ENCODE data around the gene STK32B. TPM values are rescaled to one million over a fixed set of nuclear protein-coding genes. Genes with fewer than 3 reads are reported as not detected.

STK32B gene
- total RNA-seq, 1 donor from 2014 or later = 0.56 TPM

DNA sequence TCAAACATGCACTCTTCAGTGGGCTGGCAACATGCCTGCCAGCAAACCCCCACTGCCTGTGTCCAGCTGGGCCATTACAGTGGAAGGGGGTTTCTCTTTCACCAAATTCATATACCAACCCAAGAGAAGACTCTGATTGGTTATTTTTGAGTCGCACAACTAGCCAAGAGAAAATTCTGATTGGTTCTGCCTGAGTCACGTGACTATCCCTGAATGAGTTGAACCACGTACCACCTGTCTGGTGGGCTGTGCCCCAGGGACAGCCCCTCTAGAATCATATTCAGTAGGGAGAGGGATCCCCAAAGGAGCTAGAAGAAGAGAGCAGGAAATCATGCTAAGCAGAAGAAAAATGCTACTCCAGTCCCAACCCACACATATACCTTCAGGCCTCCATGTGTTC lies 313.1 kb downstream of the STK32B start:
- no peak overlapping the region for H3K4me3 Mint-ChIP-seq (ENCODE audit: unreplicated experiment)
- H3K36me3 Mint-ChIP-seq (ENCODE audit: low read depth, unreplicated experiment) = no peaks in the 10 kb centered on the region
- no peak for DNase-seq (ENCODE audit: low spot score)
- no peaks in the 10 kb centered on the region for H3K4me1 Mint-ChIP-seq (ENCODE audit: unreplicated experiment)
- no peak overlapping the region for H3K27ac Mint-ChIP-seq (ENCODE audit: unreplicated experiment)
- TF ChIP-seq, protein P1, sequence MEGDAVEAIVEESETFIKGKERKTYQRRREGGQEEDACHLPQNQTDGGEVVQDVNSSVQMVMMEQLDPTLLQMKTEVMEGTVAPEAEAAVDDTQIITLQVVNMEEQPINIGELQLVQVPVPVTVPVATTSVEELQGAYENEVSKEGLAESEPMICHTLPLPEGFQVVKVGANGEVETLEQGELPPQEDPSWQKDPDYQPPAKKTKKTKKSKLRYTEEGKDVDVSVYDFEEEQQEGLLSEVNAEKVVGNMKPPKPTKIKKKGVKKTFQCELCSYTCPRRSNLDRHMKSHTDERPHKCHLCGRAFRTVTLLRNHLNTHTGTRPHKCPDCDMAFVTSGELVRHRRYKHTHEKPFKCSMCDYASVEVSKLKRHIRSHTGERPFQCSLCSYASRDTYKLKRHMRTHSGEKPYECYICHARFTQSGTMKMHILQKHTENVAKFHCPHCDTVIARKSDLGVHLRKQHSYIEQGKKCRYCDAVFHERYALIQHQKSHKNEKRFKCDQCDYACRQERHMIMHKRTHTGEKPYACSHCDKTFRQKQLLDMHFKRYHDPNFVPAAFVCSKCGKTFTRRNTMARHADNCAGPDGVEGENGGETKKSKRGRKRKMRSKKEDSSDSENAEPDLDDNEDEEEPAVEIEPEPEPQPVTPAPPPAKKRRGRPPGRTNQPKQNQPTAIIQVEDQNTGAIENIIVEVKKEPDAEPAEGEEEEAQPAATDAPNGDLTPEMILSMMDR (IDR thresholded peaks at IDR 0.05; ENCODE audit: unreplicated experiment) = no peak
- H3K9me3 Mint-ChIP-seq (ENCODE audit: unreplicated experiment) = no peaks in the 10 kb centered on the region
- peaks cover 3% of the 10 kb centered on the region for H3K27me3 Mint-ChIP-seq (ENCODE audit: unreplicated experiment)

DNA sequence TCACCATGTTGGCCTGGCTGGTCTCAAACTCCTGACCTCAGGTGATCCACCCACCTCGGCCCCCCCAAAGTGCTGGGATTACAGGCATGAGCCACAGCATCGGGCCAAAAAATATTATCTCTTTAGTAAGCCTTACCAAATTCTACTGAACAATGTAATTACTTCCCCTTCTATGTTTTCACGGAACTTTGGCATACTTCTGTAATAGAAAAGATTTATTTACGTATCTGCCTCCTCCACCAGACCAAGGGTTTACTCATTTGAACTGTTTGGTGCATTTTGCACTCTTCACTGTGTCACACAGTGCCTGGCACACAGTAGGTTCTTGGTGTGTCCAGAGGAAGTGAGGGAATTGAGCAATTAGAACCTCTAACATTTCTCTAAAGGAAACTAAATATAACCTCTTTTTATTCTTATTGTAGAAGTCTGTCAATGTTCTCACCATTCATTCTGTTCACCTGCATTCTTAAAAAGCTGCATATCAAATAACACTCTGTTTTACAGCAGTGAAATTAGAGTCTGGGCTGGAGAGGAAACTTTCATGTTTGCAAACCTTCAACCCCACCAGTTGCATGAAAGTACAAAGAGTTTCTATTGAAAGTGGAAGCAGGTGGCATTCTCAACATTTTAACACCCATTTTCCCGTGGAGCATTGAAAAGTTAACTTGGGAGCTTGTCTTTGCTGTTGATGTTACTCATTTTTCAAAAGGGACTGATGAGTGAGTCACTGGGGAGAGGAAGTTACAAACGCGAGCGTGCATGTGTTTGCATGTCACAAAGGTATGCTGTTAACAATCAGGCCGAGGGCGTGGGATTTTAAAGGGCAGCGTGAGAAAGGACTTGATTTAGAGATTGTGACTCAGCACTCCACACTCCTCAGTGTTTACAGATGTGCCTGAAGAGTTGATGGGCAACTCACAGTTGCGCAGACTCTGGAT lies 314.1 kb downstream of the STK32B start:
- Mint-ChIP-seq H3K4me1 (ENCODE audit: unreplicated experiment) (no peaks in the 10 kb centered on the region), H3K36me3 (ENCODE audit: low read depth, unreplicated experiment) (no peaks in the 10 kb centered on the region), H3K27ac (ENCODE audit: unreplicated experiment) (no peak overlapping the region), H3K9me3 (ENCODE audit: unreplicated experiment) (no peaks in the 10 kb centered on the region), H3K27me3 (ENCODE audit: unreplicated experiment) (no peaks in the 10 kb centered on the region), H3K4me3 (ENCODE audit: unreplicated experiment) (no peak overlapping the region)
- TF ChIP-seq, protein P1 (IDR thresholded peaks at IDR 0.05; ENCODE audit: unreplicated experiment) = no peak
- DNase-seq (ENCODE audit: low spot score) = no peak

DNA sequence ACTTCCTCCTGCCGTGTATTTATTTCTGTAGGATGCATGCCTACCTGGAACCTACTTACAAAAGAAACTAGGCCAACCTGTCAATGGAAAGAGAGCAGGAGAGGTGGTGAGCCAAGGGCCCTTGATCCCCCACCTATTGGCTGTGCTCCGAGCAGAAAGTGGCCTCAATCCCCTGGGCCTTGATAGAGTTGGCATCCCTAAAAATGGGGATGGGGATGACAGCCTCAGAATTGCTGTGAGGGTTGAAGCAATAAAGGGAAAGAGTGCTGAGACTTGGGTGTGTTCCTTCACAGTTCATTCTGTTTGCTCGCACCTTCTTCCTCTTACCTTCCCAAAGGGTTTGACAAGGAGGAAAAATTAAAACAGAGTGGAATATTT lies 314.7 kb downstream of the STK32B start:
- H3K36me3 Mint-ChIP-seq (ENCODE audit: low read depth, unreplicated experiment) = no peaks in the 10 kb centered on the region
- no peaks in the 10 kb centered on the region for H3K9me3 Mint-ChIP-seq (ENCODE audit: unreplicated experiment)
- no peaks in the 10 kb centered on the region for H3K27me3 Mint-ChIP-seq (ENCODE audit: unreplicated experiment)
- no peak overlapping the region for H3K4me3 Mint-ChIP-seq (ENCODE audit: unreplicated experiment)
- TF ChIP-seq, protein P1 (IDR thresholded peaks at IDR 0.05; ENCODE audit: unreplicated experiment) = no peak
- H3K27ac Mint-ChIP-seq (ENCODE audit: unreplicated experiment) = no peak overlapping the region
- no peak for DNase-seq (ENCODE audit: low spot score)
- H3K4me1 Mint-ChIP-seq (ENCODE audit: unreplicated experiment) = no peaks in the 10 kb centered on the region

- Mint-ChIP-seq H3K27me3 (ENCODE audit: unreplicated experiment) (no peaks in the 10 kb centered on the region), H3K27ac (ENCODE audit: unreplicated experiment) (no peak overlapping the region), H3K9me3 (ENCODE audit: unreplicated experiment) (no peaks in the 10 kb centered on the region), H3K36me3 (ENCODE audit: low read depth, unreplicated experiment) (no peaks in the 10 kb centered on the region), H3K4me1 (ENCODE audit: unreplicated experiment) (no peaks in the 10 kb centered on the region), H3K4me3 (ENCODE audit: unreplicated experiment) (no peak overlapping the region)
- no peak for DNase-seq (ENCODE audit: low spot score)
- TF ChIP-seq, protein P1 (IDR thresholded peaks at IDR 0.05; ENCODE audit: unreplicated experiment) = no peak
These were observed 315.1 kb downstream of the STK32B start for GRCh38 chr4:5366421-5366820.

DNA sequence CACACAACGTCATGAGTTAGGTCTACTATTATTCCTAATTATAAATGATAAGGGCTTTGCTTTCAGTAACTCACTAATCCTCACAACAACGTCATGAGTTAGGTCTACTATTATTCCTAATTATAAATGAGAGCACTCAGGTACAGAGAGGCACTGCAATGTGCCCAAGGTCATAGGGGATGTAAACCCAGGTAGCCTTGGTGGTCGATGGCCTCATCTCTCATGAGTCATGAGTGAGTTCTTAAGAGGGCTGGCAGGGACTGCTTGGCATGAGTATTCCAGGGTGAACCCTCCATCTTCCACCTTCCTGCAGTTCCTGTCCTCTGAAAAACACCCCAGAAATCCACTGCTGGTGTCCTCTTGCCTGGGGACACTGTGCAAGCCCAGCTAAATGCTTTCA lies 317.1 kb downstream of the STK32B start:
- TF ChIP-seq, protein P1 (IDR thresholded peaks at IDR 0.05; ENCODE audit: unreplicated experiment) = no peak
- Mint-ChIP-seq H3K4me3 (ENCODE audit: unreplicated experiment) (no peak overlapping the region), H3K4me1 (ENCODE audit: unreplicated experiment) (no peaks in the 10 kb centered on the region), H3K9me3 (ENCODE audit: unreplicated experiment) (no peaks in the 10 kb centered on the region), H3K27ac (ENCODE audit: unreplicated experiment) (no peak overlapping the region), H3K27me3 (ENCODE audit: unreplicated experiment) (no peaks in the 10 kb centered on the region), H3K36me3 (ENCODE audit: low read depth, unreplicated experiment) (no peaks in the 10 kb centered on the region)
- no peak for DNase-seq (ENCODE audit: low spot score)
